Measurements from ENCODE around the gene DNAH14. TPM values are rescaled to one million over a fixed set of nuclear protein-coding genes. Genes with fewer than 3 reads are reported as not detected.
"Not testable (repeated sequence)": the region's sequence is repeated elsewhere in the genome, so short reads cannot be mapped to it uniquely, and the experiment has no call there.

DNAH14 gene
- total RNA-seq, 1 experiment from 2014 or later, result 69.7 TPM

DNA sequence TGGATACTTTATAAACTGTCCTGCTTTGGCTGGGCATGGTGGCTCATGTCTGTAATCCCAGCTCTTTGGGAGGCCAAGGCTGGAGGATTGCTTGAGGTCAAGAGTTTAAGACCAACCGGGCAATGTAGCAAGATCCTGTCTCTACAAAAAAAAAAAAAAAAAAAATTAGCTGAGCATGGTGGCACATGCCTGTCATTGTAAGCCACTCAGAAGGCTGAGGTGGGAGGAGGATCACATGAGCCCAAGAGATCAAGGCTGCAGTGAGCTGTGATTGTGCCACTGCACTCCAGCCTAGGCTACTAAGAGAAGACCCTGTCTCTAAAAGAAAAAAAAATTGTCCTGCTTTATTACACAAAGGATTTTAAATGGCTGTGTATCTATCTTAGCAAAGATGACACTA lies 403.2 kb downstream of the DNAH14 start:
- Mint-ChIP-seq H3K4me3 (ENCODE audit: unreplicated experiment) (no peak overlapping the region), H3K4me1 (ENCODE audit: insufficient read depth, unreplicated experiment) (peaks cover 6% of the 10 kb centered on the region), H3K9me3 (ENCODE audit: unreplicated experiment) (no peaks in the 10 kb centered on the region), H3K27me3 (ENCODE audit: insufficient read depth, unreplicated experiment) (no peaks in the 10 kb centered on the region), H3K27ac (ENCODE audit: low read depth, unreplicated experiment) (no peak overlapping the region), H3K36me3 (ENCODE audit: insufficient read depth, unreplicated experiment) (no peaks in the 10 kb centered on the region)
- no TSS peak for BruUV-seq (replicated peaks)
- ChIA-PET CTCF (interaction anchor here (0.6 to 5.8 kb wide), 4 partner anchors 10 to 26 kb away, joined by 3 to 66 read pairs (median 4); no protein-coding TSS in a partner anchor), POLR2A (no interaction called here)
- DNase-seq (ENCODE audit: unreplicated experiment), result no peak
- TF ChIP-seq, protein P1, sequence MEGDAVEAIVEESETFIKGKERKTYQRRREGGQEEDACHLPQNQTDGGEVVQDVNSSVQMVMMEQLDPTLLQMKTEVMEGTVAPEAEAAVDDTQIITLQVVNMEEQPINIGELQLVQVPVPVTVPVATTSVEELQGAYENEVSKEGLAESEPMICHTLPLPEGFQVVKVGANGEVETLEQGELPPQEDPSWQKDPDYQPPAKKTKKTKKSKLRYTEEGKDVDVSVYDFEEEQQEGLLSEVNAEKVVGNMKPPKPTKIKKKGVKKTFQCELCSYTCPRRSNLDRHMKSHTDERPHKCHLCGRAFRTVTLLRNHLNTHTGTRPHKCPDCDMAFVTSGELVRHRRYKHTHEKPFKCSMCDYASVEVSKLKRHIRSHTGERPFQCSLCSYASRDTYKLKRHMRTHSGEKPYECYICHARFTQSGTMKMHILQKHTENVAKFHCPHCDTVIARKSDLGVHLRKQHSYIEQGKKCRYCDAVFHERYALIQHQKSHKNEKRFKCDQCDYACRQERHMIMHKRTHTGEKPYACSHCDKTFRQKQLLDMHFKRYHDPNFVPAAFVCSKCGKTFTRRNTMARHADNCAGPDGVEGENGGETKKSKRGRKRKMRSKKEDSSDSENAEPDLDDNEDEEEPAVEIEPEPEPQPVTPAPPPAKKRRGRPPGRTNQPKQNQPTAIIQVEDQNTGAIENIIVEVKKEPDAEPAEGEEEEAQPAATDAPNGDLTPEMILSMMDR (IDR thresholded peaks at IDR 0.05; ENCODE audit: unreplicated experiment), result no peak
- intact Hi-C loops (cut with micrococcal nuclease), result no loop called here

DNA sequence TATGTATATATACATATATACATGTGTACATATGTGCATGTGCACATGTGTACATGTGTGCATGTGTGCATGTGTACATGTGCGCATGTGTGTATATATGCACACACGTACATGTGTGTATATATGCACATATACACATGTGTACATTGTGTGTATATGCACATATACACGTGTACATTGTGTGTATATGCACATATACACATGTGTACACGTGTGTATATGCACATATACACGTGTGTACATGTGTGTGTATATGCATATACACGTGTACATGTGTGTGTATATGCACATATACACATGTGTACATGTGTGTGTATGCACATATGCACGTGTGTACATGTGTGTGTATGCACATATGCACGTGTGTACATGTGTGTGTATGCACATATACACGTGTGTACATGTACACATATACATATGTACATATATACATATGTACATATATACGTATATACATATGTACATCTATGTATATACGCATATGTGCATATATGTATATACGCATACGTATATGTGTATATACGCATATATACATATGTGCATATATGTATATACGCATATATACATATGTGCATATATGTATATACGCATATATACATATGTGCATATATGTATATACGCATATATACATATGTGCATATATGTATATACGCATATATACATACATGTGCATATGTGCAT lies 405.8 kb downstream of the DNAH14 start:
- H3K36me3 Mint-ChIP-seq (ENCODE audit: insufficient read depth, unreplicated experiment); H3K27ac Mint-ChIP-seq (ENCODE audit: low read depth, unreplicated experiment); intact Hi-C loops (cut with micrococcal nuclease); BruUV-seq (replicated peaks); H3K27me3 Mint-ChIP-seq (ENCODE audit: insufficient read depth, unreplicated experiment); H3K9me3 Mint-ChIP-seq (ENCODE audit: unreplicated experiment); CTCF ChIA-PET; H3K4me3 Mint-ChIP-seq (ENCODE audit: unreplicated experiment); POLR2A ChIA-PET; DNase-seq (ENCODE audit: unreplicated experiment); H3K4me1 Mint-ChIP-seq (ENCODE audit: insufficient read depth, unreplicated experiment): not testable (repeated sequence)

GRCh38 chr1:225338545-225338944 lies 409.1 kb downstream of the DNAH14 start:
- intact Hi-C loops (cut with micrococcal nuclease), result no loop called here

DNA sequence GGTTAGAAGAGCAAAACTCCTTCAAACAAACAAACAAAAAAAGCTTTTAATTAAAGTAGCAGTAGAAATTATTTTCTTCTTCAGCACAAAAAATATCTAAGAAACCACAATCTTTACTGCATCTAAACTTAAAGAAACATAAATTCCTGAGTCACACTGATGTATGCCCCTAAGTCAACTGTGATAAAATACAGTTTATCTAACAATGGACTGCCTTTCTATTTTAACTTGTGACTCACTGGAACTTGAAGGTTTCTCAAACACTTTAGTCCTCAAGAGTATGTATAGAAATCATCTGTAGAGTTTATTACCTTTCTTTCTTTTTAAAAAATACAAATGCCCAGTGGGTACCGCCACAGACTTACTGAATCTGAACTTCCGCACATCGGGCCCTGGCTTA lies 412.2 kb downstream of the DNAH14 start:
- TF ChIP-seq, protein P1 (IDR thresholded peaks at IDR 0.05; ENCODE audit: unreplicated experiment), result no peak
- H3K4me1 Mint-ChIP-seq (ENCODE audit: insufficient read depth, unreplicated experiment), result no peaks in the 10 kb centered on the region
- ChIA-PET CTCF (interaction anchor here (0.8 to 1.8 kb wide), 4 partner anchors 12 to 73 kb away, joined by 3 to 18 read pairs (median 4); no protein-coding TSS in a partner anchor), POLR2A (interaction anchor here (0.7 kb wide), 2 partner anchors 87 to 393 kb away, joined by 3 read pairs; no protein-coding TSS in a partner anchor)
- no peaks in the 10 kb centered on the region for H3K36me3 Mint-ChIP-seq (ENCODE audit: insufficient read depth, unreplicated experiment)
- intact Hi-C loops (cut with micrococcal nuclease), result no loop called here
- no TSS peak for BruUV-seq (replicated peaks)
- H3K27ac Mint-ChIP-seq (ENCODE audit: low read depth, unreplicated experiment), result no peak overlapping the region
- no peak for DNase-seq (ENCODE audit: unreplicated experiment)
- H3K27me3 Mint-ChIP-seq (ENCODE audit: insufficient read depth, unreplicated experiment), result no peaks in the 10 kb centered on the region
- no peaks in the 10 kb centered on the region for H3K9me3 Mint-ChIP-seq (ENCODE audit: unreplicated experiment)
- H3K4me3 Mint-ChIP-seq (ENCODE audit: unreplicated experiment), result no peak overlapping the region

More at GRCh38 chr1:225338545-225338944, 409.1 kb downstream of the DNAH14 start:
- no peaks in the 10 kb centered on the region for H3K36me3 Mint-ChIP-seq (ENCODE audit: insufficient read depth, unreplicated experiment)
- no peaks in the 10 kb centered on the region for H3K27me3 Mint-ChIP-seq (ENCODE audit: insufficient read depth, unreplicated experiment)
- DNase-seq (ENCODE audit: unreplicated experiment), result no peak
- TF ChIP-seq, protein P1 (IDR thresholded peaks at IDR 0.05; ENCODE audit: unreplicated experiment), result no peak
- POLR2A ChIA-PET, result interaction anchor here (0.8 to 1.2 kb wide), 2 partner anchors 9 to 40 kb away, joined by 3 read pairs; no protein-coding TSS in a partner anchor
- H3K9me3 Mint-ChIP-seq (ENCODE audit: unreplicated experiment), result no peaks in the 10 kb centered on the region
- H3K4me3 Mint-ChIP-seq (ENCODE audit: unreplicated experiment), result no peak overlapping the region
- CTCF ChIA-PET, result interaction anchor here (0.6 to 5.1 kb wide), 3 partner anchors 16 to 334 kb away, joined by 3 to 47 read pairs (median 4); no protein-coding TSS in a partner anchor
- no peaks in the 10 kb centered on the region for H3K4me1 Mint-ChIP-seq (ENCODE audit: insufficient read depth, unreplicated experiment)
- BruUV-seq (replicated peaks), result no TSS peak
- H3K27ac Mint-ChIP-seq (ENCODE audit: low read depth, unreplicated experiment), result no peak overlapping the region
